Activated T-cell treated with anti-CD3 and anti-CD28 coated beads for 24 hours (primary cell): ENCODE measurements around the gene UBA6.
"Not testable (repeated sequence)": the region's sequence is repeated elsewhere in the genome, so short reads cannot be mapped to it uniquely, and the experiment has no call there.

Experiments used
- DNase-seq: peaks from one replicate; pipeline ENCODE4 v3.0.0-alpha.2; 2020; ENCODE audit warnings: low read depth

Gene UBA6

GRCh38 chr4:67713529-67714247 is 12.7 kb upstream of the UBA6 start:
- no peak for DNase-seq

- DNase-seq = no peak
Measured at GRCh38 chr4:67712650-67713528, 11.9 kb upstream of the UBA6 start.

GRCh38 chr4:67712000-67712625 is 11.2 kb upstream of the UBA6 start:
- no peak for DNase-seq

- not testable (repeated sequence) for DNase-seq
Measured at GRCh38 chr4:67706682-67707081, 5.7 kb upstream of the UBA6 start.

GRCh38 chr4:67704843-67705242 is 3.9 kb upstream of the UBA6 start:
- no peak for DNase-seq

- DNase-seq = no peak
Measured at GRCh38 chr4:67702166-67702565, 1.2 kb upstream of the UBA6 start.

GRCh38 chr4:67701517-67701850 is 529 bp upstream of the UBA6 start:
- DNase-seq = no peak

GRCh38 chr4:67700116-67700737 is 728 bp downstream of the UBA6 start:
- DNase-seq = no peak

- no peak for DNase-seq
Measured at GRCh38 chr4:67699603-67700002, 1.4 kb downstream of the UBA6 start.

GRCh38 chr4:67697860-67698687 is 2.9 kb downstream of the UBA6 start:
- DNase-seq = no peak

- no peak for DNase-seq
Measured at GRCh38 chr4:67696061-67696460, 4.9 kb downstream of the UBA6 start.

- no peak for DNase-seq
Measured at GRCh38 chr4:67694662-67695061, 6.3 kb downstream of the UBA6 start.

- DNase-seq = no peak
Measured at GRCh38 chr4:67691328-67691727, 9.6 kb downstream of the UBA6 start.

- no peak for DNase-seq
Measured at GRCh38 chr4:67687636-67688035, 13.3 kb downstream of the UBA6 start.

- DNase-seq = no peak
Measured at GRCh38 chr4:67685532-67685859, 15.5 kb downstream of the UBA6 start.

GRCh38 chr4:67684839-67685531 is 16.0 kb downstream of the UBA6 start:
- DNase-seq = no peak

- DNase-seq = no peak
Measured at GRCh38 chr4:67682266-67682665, 18.7 kb downstream of the UBA6 start.

GRCh38 chr4:67680581-67681222 is 20.3 kb downstream of the UBA6 start:
- no peak for DNase-seq

GRCh38 chr4:67678612-67679011 is 22.3 kb downstream of the UBA6 start:
- DNase-seq = no peak

GRCh38 chr4:67674098-67674497 is 26.9 kb downstream of the UBA6 start:
- no peak for DNase-seq

- DNase-seq = no peak
Measured at GRCh38 chr4:67668315-67668714, 32.6 kb downstream of the UBA6 start.
